GM21737 (cell line): ENCODE results near the gene DDX49.
"Not testable (repeated sequence)": the region's sequence is repeated elsewhere in the genome, so short reads cannot be mapped to it uniquely, and the experiment has no call there.

ENCODE experiments used
- ATAC-seq: cut with Tn5 transposase; IDR thresholded peaks from one replicate; pipeline ENCODE4 v1.9.1; 2021; ENCODE audit warnings: mild to moderate bottlenecking, moderate library complexity; ENCODE audit not compliant: unreplicated experiment

The DDX49 gene

DNA sequence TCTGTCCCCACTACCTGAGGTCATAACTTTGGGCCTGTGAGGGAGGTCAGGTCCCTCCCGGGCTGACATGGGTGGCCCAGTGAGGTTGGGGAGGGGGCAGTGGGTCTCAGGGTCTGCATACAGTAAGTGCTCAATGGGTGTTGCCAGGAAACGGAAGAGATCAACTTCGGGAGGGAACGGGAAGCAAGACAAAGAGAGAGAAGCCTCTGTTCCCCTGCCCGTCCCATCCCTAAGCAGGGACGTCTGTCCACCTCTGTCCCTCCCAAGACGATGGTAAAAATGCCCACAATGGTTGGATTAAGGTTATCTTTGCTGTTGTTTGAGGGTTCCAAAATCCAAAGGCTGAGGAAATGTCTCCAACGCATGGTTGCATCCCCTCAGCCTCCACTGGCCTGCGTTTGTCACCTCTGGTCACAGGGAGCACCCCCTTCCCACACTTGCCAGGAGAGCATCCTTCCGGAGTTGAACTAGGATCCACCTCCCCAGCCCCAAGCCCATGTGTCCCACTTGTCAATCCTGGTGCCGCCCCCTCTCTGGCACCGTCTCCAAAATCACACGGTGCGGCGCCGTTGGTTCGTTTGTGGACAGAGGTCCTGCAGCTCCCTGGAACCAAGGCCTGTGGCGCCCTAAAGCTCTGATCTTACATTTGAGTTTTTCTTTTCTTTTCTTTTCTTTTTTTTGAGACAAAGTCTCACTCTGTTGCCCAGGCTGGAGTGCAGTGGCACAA is 22.3 kb downstream of the DDX49 start:
- ATAC-seq, result no peak

DNA sequence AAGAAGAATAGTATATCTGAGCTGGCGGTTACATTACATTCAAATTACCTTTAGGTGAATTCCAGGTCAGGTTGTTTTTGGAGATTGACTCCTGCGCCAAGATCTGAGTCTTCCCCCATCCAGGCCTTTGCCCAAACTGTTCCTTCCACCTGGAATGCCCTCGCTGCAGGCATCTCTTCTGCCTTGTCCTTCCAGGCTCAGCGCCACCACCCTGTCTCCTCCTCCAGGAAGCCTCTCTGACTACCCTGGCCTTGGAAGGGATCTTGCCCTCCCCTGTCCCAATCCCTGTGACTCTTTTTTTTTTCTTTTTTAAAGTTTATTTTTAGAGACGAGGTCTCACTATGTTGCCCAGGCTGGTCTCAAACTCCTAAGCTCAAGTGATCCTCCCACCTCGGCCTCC is 23.2 kb downstream of the DDX49 start:
- no peak for ATAC-seq

DNA sequence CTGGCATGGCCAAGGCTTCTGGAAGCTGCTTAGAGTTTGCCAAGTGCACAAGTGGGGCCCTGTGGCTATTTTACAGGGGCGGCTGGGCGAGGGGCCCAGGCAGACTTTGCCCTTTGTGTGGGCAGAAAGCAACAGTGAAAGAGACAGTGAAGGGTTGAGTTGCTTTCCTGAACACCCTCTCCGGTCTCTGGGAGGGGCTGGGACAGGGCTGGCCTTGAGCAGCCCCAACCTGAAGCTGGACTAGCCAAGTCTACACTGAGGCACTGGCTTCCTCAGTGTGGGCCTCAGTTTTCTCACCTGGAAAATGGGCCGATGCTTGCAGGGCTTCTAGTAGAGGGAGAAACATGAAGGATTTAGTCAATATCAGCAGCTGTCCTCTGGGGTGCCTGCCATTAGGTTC is 23.9 kb downstream of the DDX49 start:
- no peak for ATAC-seq

DNA sequence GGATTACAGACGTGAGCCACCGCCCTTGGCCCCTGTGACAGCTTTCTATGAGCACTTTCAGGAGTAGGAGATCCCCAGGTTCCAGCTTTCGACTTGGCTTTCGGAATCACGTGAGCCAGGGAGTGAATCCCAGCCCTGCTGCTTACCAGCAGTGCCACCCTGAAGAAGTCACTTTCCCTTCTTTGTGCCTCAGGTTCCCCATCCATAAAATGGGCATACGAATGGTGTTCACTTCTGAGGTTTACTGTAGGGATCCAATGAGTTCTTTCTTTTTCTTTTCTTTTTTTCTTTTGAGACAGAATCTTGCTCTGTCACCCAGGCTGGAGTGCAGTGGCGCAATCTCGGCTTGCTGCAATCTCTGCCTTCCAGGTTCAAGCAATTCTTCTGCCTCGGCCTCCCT is 25.8 kb downstream of the DDX49 start:
- ATAC-seq, result no peak

DNA sequence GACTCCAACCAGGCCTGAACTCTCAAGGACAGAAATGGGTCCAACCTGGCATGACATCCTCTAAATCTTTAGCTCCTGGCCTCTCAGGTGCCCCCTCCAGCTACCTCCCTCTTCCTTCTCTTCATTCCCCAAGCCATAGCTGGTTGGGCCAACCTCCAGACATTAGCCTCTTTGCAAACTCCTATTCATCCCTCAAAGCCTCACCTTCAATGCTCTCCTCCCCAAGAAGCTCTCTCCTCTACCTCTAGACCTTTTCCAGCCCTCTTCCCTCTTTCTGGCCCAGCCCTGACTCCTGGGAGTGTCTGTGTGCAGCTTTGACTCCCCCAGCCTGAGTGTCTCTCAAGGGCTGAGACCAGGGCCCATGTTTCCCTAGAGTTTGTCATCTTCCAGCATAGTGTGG is 26.8 kb downstream of the DDX49 start:
- ATAC-seq, result no peak

DNA sequence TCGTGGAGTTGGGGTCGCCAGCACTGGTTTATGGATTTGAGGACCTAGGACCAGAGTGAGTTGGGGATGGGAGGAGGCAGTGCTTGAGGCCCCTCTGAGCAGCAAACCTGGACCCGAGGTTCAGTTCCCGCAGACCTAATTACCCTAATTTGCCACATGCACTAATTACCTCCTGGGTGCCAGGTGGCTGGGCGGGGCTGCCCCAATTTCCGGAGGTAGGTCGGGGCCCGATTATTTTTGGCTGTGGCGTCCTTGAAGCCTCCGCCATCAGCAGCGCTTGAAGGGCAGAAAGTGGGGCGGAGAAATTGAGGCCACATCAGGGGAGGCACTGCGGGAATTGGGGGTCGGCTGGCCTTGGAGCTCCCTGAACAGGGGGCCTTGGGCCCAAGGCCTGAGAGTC is 27.4 kb downstream of the DDX49 start:
- no peak for ATAC-seq

DNA sequence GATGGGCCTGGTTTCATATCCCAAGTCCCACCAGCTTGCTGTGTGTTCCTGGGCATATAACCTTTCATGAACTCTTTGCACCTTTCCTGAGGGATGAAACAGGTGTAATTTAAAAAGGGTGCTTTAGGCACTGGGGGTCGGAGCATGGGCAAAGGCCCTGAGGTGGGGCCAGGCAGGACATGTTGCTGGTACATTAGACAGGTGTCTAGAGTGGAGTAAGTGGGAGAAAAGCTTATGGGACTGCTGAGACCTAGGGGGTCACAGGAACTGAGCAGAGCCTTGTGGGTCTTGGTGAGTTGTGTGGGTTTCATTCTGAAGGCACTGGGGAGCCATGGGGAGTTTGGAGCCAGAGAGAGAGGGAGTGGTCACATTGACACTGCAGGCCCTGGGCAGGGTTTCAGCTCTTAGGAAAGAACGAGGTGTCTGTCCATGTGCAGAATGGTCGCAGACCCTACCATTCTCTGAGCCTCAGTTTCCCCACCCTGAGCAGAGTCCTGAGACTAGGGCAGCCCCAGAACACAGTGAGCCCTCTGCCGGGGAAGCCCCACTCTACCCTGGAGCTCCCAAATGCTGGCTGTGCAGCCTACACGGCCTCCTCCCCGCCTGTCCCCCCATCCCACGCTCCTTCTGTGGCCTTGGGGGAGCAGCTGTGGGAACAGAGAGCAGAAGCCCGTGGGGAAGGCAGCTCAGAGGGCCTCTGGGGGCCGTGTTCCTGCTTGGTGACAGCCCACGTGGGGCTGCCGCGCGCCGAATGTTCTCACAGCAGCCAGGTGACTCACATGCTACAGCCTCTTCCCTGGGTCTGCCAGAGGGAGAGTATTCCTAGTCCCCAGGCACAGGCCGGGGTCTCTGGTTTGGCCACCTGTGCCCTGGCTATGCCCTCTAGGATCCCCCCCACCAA is 28.8 kb downstream of the DDX49 start:
- no peak for ATAC-seq

DNA sequence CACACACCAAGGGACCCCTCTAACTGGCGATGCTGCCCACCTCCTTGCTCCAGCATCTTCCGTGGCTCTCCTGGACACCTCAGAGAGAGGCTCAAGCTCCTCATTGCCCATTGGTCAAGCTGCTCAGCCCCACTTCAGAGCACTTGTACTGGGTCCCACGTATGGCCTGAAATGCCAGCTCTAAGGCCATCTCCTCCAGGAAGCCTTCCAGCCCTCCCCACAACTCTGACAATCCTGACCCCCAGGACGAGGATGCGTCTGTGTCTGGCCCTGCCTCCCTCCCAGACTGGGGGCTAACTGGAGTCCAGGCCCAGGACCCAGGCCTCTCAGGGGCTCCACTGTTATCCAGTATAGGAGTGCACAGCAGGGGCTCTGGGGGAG is 29.5 kb downstream of the DDX49 start:
- no peak for ATAC-seq

DNA sequence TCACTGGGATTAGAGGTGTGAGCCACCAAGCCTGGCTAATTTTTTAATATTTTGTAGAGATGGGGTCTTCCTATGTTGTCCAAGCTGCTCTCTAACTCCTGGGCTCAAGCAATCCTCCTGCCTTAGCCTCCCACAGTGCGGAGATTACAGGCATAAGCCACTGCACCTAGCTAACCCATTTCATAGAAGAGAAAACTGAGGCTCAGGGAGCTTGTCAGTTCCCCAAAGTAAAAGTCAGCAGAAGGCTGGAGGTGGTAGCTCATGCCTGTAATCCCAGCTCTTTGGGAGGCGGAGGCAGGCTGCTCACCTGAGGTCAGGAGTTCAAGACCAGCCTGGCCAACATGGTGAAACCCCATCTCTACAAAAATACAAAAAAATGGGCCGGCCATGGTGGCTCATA is 30.3 kb downstream of the DDX49 start:
- no peak for ATAC-seq

DNA sequence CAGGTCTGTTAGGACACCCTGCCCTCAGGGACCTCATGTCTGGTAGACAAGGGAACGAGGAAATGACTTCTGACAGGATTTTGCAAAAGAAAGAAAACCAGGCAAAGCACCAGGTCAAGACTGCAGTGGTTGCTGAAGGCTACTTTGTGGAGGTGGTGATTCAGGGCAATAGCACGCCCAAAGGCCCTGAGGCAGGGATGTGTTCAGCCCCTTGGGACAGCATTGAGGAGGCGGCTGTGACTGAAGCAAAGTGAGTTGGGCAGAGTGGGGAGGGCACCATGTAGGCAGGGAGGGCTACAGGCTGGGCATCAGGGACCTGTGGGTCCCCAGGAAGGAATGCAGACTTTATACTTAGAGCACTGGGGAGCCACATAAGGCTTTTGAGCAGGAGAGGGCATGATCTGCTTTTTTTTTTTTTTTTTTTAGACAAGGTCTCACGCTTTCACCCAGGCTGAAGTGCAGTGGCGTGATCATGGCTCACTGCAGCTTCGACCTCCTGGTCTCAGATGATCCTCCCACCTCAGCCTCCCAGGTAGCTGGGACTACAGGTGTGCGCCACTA is 32.3 kb downstream of the DDX49 start:
- no peak for ATAC-seq

DNA sequence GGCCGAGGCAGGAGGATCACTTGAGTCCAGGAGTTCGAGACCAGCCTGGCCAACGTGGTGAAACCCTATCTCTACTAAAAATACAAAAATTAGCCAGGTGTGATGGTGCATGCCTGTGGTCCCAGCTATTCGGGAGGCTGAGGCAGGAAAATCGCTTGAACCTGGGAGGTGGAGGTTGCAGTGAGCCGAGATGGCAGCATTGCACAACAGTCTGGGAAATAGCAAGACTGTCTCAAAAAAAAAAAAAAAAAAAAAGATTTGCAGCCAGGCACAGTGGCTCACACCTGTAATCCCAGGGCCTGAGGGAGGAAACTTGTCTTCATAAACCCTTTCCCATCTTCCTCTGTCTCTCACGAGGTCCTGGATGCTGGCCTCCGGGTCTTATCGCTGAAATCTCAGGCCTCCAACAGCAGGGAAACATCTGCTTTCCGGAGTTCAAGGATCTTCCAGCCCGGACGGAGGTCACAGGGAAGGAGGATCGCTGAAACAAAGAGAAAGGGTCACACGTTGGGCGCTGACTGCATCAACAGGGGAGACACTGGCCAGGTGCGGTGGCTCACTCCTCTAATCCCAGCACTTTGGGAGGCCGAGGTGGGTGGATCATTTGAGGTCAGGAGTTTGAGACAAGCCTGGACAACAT is 33.0 kb downstream of the DDX49 start:
- ATAC-seq, result not testable (repeated sequence)

DNA sequence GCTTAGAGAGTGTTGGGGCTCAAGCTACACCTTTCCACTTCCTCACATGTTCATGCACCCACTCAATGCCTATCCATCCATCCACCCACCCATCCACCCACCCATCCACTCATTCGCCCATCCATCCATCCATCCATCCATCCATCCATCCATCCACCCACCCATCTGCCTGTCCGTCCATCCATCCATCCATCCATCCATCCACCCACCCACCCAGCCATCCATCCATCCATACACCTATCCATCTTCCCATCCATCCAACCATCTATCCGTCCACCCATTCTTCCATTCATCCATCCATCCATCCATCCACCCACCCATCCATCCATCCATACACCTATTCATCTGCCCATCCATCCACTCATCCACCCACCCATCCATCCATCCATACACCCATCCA is 34.6 kb downstream of the DDX49 start:
- ATAC-seq, result no peak

DNA sequence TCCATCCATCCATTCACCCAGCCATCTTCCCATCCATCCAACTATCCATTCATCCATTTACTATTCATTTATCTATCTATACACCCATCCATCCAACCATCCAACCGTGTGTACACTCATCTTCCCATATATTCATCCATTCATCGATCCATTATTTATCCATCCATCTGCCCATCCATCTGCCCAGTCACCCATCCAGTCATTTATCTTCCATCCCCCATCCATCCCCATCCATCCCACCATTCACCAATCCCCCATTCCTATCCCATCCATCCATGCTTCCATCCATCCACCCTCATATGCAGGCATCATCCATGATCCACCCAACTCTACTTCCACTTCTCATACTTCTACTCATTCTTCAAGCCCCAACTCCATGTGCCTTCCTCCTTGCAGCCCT is 35.5 kb downstream of the DDX49 start:
- ATAC-seq, result no peak

DNA sequence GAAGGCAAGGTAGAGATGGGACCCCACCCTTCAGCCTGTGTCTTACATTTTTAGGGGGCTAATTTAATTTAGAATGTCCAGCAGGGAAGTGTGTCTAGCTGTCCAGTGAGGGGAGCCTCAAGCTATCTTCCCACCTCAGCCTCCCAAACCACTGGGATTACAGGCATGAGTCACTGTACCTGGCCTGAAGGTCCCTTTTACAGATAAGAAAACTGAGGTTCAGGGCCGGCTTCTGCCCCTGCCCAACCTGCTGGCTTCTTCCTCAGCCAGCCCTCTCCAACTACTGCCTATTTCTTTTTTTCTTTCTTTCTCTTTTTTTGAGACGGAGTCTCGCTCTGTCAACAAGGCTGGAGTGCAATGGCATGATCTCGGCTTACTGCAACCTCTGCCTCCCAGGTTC is 40.9 kb downstream of the DDX49 start:
- ATAC-seq, result no peak

DNA sequence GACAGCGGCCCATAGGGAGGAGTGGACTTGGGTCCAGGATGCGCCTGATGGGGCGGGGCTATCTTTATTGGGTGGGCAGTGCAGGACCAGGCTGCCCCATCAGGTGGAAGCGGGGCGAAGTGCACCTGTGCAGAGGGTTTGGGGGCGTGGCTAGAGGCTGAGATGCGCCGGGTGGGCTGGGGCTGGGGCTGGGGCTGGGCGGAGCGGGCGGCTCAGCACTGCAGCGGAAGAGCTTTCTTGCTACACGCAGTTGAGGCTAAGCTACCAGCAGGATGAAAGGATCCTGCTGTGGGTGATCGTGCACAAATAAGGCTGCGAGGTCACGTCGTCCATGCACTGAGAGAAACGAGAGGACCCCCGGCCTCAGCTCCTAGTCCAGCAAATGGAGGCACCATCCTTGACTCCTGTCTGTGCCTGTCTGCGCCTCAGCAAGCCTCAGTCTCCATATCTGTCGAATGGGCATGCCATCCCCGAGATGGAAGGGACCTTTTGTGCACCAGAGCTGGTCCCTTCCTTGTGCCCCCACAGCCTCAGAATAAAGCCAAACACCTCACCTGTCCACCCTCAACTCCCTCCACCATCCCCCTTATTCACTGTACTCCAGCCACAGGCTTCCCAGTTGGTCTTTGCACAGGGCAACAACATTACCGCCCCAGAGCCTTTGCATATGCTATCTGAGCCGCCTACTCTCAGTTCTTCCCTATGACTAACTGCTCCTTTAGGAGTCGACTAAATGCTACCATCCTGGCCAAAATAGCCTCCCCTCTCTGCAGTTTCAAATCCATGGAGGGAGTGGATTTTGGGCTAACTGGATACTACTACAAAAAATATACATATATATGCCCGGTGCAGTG is 42.5 kb downstream of the DDX49 start:
- no peak for ATAC-seq

DNA sequence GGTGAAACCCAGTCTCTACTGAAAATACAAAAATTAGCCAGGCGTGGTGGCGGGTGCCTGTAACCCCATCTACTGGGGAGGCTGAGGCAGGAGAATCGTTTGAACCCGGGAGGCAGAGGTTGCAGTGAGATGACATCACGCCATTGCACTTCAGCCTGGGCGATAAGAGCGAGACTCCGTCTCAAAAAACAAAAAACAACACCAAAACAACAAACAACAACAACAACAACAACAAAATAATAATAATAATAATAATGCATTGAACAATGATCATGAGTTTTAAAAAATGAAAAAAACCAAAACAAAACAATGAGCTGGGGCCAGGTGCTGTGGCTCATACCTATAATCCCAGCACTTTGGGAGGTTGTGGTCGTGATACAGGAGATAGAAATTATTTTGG is 44.6 kb downstream of the DDX49 start:
- no peak for ATAC-seq

DNA sequence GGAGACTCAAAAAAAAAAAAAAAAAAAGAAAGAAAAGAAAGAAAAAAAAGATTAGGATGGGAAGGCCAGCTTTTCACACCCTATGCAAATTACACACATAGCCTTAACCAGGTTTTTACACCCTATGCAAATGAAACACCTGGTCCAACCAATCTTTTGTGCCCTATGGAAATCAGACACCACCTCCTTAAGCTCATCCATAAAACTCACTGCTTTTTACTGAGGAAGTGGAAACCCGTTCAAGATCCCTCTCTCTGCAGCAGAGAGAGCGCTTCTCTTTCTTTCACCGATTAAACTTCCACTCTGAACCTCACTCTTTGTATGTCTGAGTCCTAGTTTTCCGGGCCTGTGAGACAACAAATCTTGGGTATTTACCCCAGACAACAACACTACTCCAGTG is 46.8 kb downstream of the DDX49 start:
- no peak for ATAC-seq

DNA sequence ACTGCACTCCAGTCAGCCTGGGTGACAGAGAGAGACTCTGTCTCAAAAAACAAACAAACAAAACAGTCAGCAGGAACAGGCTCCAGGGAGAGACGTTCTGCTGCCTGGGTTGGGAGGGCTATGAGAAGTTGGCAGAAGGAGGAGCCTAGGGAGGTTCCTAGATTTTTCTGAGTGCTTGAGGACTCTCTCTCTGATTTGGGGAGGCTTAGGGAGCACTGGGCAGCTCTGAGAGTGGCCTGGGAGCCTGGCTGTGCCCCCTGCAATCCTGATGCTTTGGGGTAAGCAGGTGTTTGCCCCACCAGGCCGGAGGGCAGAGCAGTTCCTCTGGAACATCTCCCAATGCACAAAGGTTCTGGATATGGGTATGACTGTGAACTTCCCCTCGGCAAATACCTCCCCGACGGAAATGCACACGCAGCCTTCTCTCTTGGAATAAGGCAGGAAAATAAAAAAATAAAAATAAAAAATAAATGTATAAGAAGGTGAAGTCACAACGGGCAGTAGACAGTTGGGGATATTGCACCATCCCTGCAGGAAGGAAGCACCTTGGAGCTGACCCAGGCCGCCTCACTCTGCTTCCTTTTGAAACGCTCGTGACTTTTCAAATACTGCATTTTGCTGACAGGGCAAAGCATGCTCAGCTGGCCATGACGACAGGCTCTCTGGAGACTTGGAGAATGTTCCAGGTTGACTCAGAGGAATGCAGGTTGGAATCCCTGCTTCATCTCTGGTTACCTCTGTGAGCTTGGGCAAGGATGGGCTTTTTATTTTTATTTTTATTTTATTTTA is 48.0 kb downstream of the DDX49 start:
- ATAC-seq, result no peak

DNA sequence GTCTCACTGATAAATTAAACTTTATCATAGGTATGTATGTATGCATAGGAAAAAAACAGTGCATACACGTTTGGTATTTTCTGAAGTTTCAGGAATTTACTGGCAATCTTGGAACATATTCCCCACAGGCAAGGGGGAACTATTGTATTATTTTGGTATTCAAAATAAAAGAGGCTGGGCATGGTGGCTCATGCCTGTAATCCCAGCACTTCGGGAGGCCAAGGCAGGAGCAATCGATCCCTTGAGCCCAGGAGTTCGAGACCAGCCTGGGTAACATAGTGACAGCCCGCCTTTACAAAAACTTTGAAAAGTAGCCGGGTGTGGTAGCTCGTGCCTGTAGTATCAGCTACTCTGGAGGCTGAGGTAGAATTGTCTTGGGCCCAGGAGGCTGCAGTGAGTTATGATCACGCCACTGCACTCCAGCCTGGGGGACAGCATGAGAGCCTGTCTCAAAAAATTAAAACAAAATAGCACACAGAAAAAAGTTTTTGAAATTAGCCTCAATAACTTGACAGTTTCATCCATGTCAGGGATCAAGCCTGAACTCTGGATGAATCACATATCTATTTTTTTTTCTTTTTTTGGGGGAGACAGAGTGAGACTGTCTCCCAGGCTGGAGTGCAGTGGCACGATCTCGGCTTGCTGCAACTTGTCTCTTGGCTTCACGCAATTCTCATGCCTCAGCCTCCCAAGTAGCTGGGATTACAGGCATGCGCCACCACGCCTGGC is 50.6 kb downstream of the DDX49 start:
- no peak for ATAC-seq
